Left ventricle myocardium inferior (tissue), 1 donor: ENCODE data around the gene ATP1B2. TPM values are rescaled to one million over a fixed set of nuclear protein-coding genes. Genes with fewer than 3 reads are reported as not detected.
"Not testable (repeated sequence)": the region's sequence is repeated elsewhere in the genome, so short reads cannot be mapped to it uniquely, and the experiment has no call there.

Experiments
- DNase-seq: peaks from one replicate; pipeline ENCODE4 v3.0.0-alpha.2; 2020
- H3K27ac ChIP-seq: fragments of 200-600 bp; replicated peaks from 2 replicates; pipeline ENCODE4 v1.8.0; 2021
- H3K27me3 ChIP-seq: fragments of 200-600 bp; 2 replicates; pipeline ENCODE4 v1.8.0; 2021; ENCODE audit warnings: low read depth
- H3K36me3 ChIP-seq: fragments of 200-600 bp; 2 replicates; pipeline ENCODE4 v1.8.0; 2021
- H3K4me1 ChIP-seq: fragments of 200-600 bp; 2 replicates; pipeline ENCODE4 v1.8.0; 2021
- H3K4me3 ChIP-seq: fragments of 200-600 bp; 2 replicates; pipeline ENCODE4 v1.8.0; 2021; ENCODE audit warnings: mild to moderate bottlenecking, moderate library complexity
- H3K9me3 ChIP-seq: fragments of 200-600 bp; replicated peaks from 2 replicates; pipeline ENCODE4 v1.8.0; 2021
- CTCF ChIP-seq: fragments of 200-600 bp; IDR thresholded peaks from 2 replicates; pipeline ENCODE4 v1.8.0; 2021; ENCODE audit warnings: antibody characterized with exemption, mild to moderate bottlenecking, borderline replicate concordance
- intact Hi-C: fragments of 100-400 bp; cut with micrococcal nuclease; formaldehyde crosslinking; loops from one replicate; pipeline ENCODE4 v1.11.0; 2022
- total RNA-seq: library from RNA; stranded (reverse); fragmentation: NEBNext Ultra II Directional; extraction: Animal tissue kit (Norgen Biotek cat#: 25700); gene quantifications from one replicate; pipeline ENCODE4 v1.2.1, GENCODE V29; 2021
- donor health status: DM: no; HTN: yes; CAD: no; lungs with severe emphysema.

Gene ATP1B2
- total RNA-seq, 1 donor from 2014 or later, result 2.8 TPM

GRCh38 chr17:7620835-7621234 is 29.9 kb upstream of the ATP1B2 start:
- Histone ChIP-seq H3K9me3 (no peaks in the 10 kb centered on the region), H3K36me3 (peaks cover 4% of the 10 kb centered on the region), H3K27ac (no peak overlapping the region), H3K27me3 (no peaks in the 10 kb centered on the region), H3K4me1 (no peaks in the 10 kb centered on the region), H3K4me3 (no peak overlapping the region)
- intact Hi-C loops, result no loop called here
- no peak for DNase-seq
- TF ChIP-seq CTCF, result no peak

- no peak overlapping the region for H3K4me3 ChIP-seq
- DNase-seq, result no peak
- TF ChIP-seq CTCF, result no peak
Measured at GRCh38 chr17:7623661-7624060, 27.1 kb upstream of the ATP1B2 start.

GRCh38 chr17:7625749-7626148 is 25.0 kb upstream of the ATP1B2 start:
- H3K9me3 ChIP-seq, DNase-seq, H3K4me3 ChIP-seq, intact Hi-C loops, H3K36me3 ChIP-seq, H3K27me3 ChIP-seq, H3K27ac ChIP-seq: not testable (repeated sequence)
- H3K4me1 ChIP-seq, result peaks cover 20% of the 10 kb centered on the region

More at GRCh38 chr17:7623661-7624060, 27.1 kb upstream of the ATP1B2 start:
- Histone ChIP-seq H3K9me3 (no peaks in the 10 kb centered on the region), H3K36me3 (peaks cover 9% of the 10 kb centered on the region), H3K4me1 (peaks cover 20% of the 10 kb centered on the region), H3K27ac (no peak overlapping the region), H3K27me3 (no peaks in the 10 kb centered on the region)
- intact Hi-C loops, result no loop called here

- intact Hi-C loops, result no loop called here
- Histone ChIP-seq H3K4me3 (peak overlapping the region; percentile 82), H3K4me1 (peaks cover 23% of the 10 kb centered on the region), H3K9me3 (no peaks in the 10 kb centered on the region), H3K36me3 (peaks cover 9% of the 10 kb centered on the region), H3K27me3 (no peaks in the 10 kb centered on the region), H3K27ac (peak overlapping the region; percentile 92)
- DNase-seq, result no peak
- TF ChIP-seq CTCF, result no peak
Measured at GRCh38 chr17:7626307-7626706, 24.4 kb upstream of the ATP1B2 start.

GRCh38 chr17:7626956-7627249 is 23.8 kb upstream of the ATP1B2 start:
- no peaks in the 10 kb centered on the region for H3K9me3 ChIP-seq
- TF ChIP-seq CTCF, result no peak
- H3K36me3 ChIP-seq, result peaks cover 9% of the 10 kb centered on the region
- H3K27me3 ChIP-seq, result no peaks in the 10 kb centered on the region
- intact Hi-C loops, result no loop called here
- peaks cover 27% of the 10 kb centered on the region for H3K4me1 ChIP-seq
- H3K4me3 ChIP-seq, result peak overlapping the region; percentile 82
- DNase-seq, result no peak
- peak overlapping the region; percentile 92 for H3K27ac ChIP-seq

- DNase-seq, result peak; percentile 96
- Histone ChIP-seq H3K4me3 (peak within 1 kb of the TSS; percentile 82), H3K4me1 (peaks cover 27% of the 10 kb centered on the region), H3K36me3 (peaks cover 9% of the 10 kb centered on the region), H3K27ac (peak within 1 kb of the TSS; percentile 92), H3K27me3 (no peaks in the 10 kb centered on the region), H3K9me3 (no peaks in the 10 kb centered on the region)
- TF ChIP-seq CTCF, result no peak
- intact Hi-C loops, result no loop called here
Measured at GRCh38 chr17:7627250-7628121, 23.2 kb upstream of the ATP1B2 start, which contains the start of gene SAT2. SAT2 (minus strand) TSS chr17:7627821; CDS start chr17:7627635, 186 bp downstream.
